Activated CD4-positive, alpha-beta T cell treated with anti-CD3 and anti-CD28 coated beads for 4 hours (primary cell): ENCODE data around the gene MED13L.

Experiments
- DNase-seq, 2 donors: peaks; one replicate each; pipeline ENCODE4 v3.0.0-alpha.2; 2020

The MED13L gene

GRCh38 chr12:116276652-116277466 is 634 bp downstream of the MED13L start:
- peak; percentile 58 to 60 for DNase-seq

- DNase-seq, result no peak
Measured at GRCh38 chr12:116274551-116275375, 2.7 kb downstream of the MED13L start.

GRCh38 chr12:116273813-116274550 is 3.5 kb downstream of the MED13L start:
- DNase-seq, result no peak

GRCh38 chr12:116267948-116268347 is 9.5 kb downstream of the MED13L start:
- DNase-seq, result no peak

GRCh38 chr12:116266631-116267349 is 10.7 kb downstream of the MED13L start:
- no peak for DNase-seq

- no peak for DNase-seq
Measured at GRCh38 chr12:116266168-116266601, 11.3 kb downstream of the MED13L start.

GRCh38 chr12:116265351-116266147 is 11.9 kb downstream of the MED13L start:
- no peak for DNase-seq

GRCh38 chr12:116264525-116265070 is 12.9 kb downstream of the MED13L start:
- no peak for DNase-seq

- DNase-seq, result no peak
Measured at GRCh38 chr12:116263844-116264243, 13.6 kb downstream of the MED13L start.

- DNase-seq, result no peak
Measured at GRCh38 chr12:116263431-116263830, 14.1 kb downstream of the MED13L start.

- no peak for DNase-seq
Measured at GRCh38 chr12:116262741-116263140, 14.8 kb downstream of the MED13L start.

- DNase-seq, result no peak
Measured at GRCh38 chr12:116261525-116262100, 15.9 kb downstream of the MED13L start.

GRCh38 chr12:116259800-116260577 is 17.5 kb downstream of the MED13L start:
- no peak for DNase-seq

- DNase-seq, result no peak
Measured at GRCh38 chr12:116257826-116258225, 19.7 kb downstream of the MED13L start.

- DNase-seq, result no peak
Measured at GRCh38 chr12:116257215-116257614, 20.3 kb downstream of the MED13L start.

- no peak for DNase-seq
Measured at GRCh38 chr12:116249938-116250337, 27.6 kb downstream of the MED13L start.

- DNase-seq, result no peak
Measured at GRCh38 chr12:116248930-116249329, 28.6 kb downstream of the MED13L start.

- DNase-seq, result no peak
Measured at GRCh38 chr12:116248433-116248832, 29.1 kb downstream of the MED13L start.

GRCh38 chr12:116247377-116247776 is 30.1 kb downstream of the MED13L start:
- DNase-seq, result no peak
